Sigmoid colon (tissue), 7 donors: ENCODE measurements around the gene CDKN2B. TPM values are rescaled to one million over a fixed set of nuclear protein-coding genes. Genes with fewer than 3 reads are reported as not detected.

Source experiments
- DNase-seq: peaks from one replicate; pipeline ENCODE4 v3.0.0-alpha.2; 2019
- H3K27ac ChIP-seq, 4 donors: fragments of 200-600 bp; sonication (generic); one replicate each; pipeline ENCODE4 v1.5.1; 2016 to 2019; ENCODE audit warnings: mild to moderate bottlenecking in 1 of 4
- H3K27me3 ChIP-seq, 3 donors: fragments of 200-600 bp; sonication (generic); one replicate each; pipeline ENCODE4 v1.5.1; 2019; ENCODE audit warnings: mild to moderate bottlenecking in 1 of 3
- H3K36me3 ChIP-seq, 4 donors: fragments of 200-600 bp; sonication (generic); one replicate each; pipeline ENCODE4 v1.5.1; 2016 to 2019
- H3K4me1 ChIP-seq, 4 donors: fragments of 200-600 bp; sonication (generic); one replicate each; pipeline ENCODE4 v1.5.1; 2017 to 2019
- H3K4me3 ChIP-seq, 4 donors: fragments of 200-600 bp; sonication (generic); one replicate each; pipeline ENCODE4 v1.5.1; 2017 to 2019; ENCODE audit warnings: mild to moderate bottlenecking in 2 of 4, moderate library complexity in 1 of 4
- H3K9me3 ChIP-seq, 4 donors: fragments of 200-600 bp in 3 of 4; sonication (generic) in 3 of 4; one replicate each; pipeline versions ENCODE4 v1.5.1 to v1.6.1; 2013 to 2019
- EP300 ChIP-seq, 4 donors: sonication (generic); formaldehyde crosslinking; IDR thresholded peaks; one replicate each; pipeline ENCODE4 v1.6.1; 2017; ENCODE audit warnings: antibody characterized with exemption in 4 of 4
- POLR2A ChIP-seq, 2 donors: fragments of 450-650 bp; IDR thresholded peaks; one replicate each; pipeline ENCODE4 v1.6.1; 2016; ENCODE audit warnings: antibody characterized with exemption in 2 of 2, mild to moderate bottlenecking in 2 of 2, moderate library complexity in 2 of 2
- POLR2AphosphoS5 ChIP-seq, 4 donors: sonication (generic); formaldehyde crosslinking; IDR thresholded peaks; one replicate each; pipeline ENCODE4 v1.6.1; 2017; ENCODE audit warnings: antibody characterized with exemption in 4 of 4
- WGBS, 2 donors: extraction: QIAGEN DNeasy Blood & Tissue Kit; methylation state at CpG; one replicate each; pipeline ENCODE4 v1.1.7; 2013; 5-methylcytosine and 5-hydroxymethylcytosine counted together
- intact Hi-C: fragments of 100-400 bp; cut with DNase I; formaldehyde crosslinking; loops from one replicate; pipeline ENCODE4 v1.15.1; 2023
- polyA plus RNA-seq, 3 donors: library from polyadenylated mRNA; stranded (reverse); fragments of 200-250 nt; gene quantifications; one replicate each; pipeline ENCODE4 v1.2.3, GENCODE V29; 2013
- total RNA-seq, 4 donors: library from RNA; depleted of rRNA; stranded (reverse); fragments of >200 nt; gene quantifications; one replicate each; pipeline ENCODE4 v1.1.0, GENCODE V29; 2016
- TF ChIP-seq, protein P1 (sequence below), 4 experiments: fragments of 450-650 bp in 3 of 4; fragments of 200-600 bp in 1 of 4; IDR thresholded peaks; one replicate each; pipeline ENCODE4 v1.5.1; 2016 to 2019; ENCODE audit warnings: antibody characterized with exemption in 4 of 4, mild to moderate bottlenecking in 3 of 4, moderate library complexity in 2 of 4
- donor health status: healthy with polysubstance abuse.
- donor health status: Bipolar disorder and iron deficiency.
- donor health status: healthy.

Gene CDKN2B
- total and polyA plus RNA-seq, 7 donors, result 3.0 to 124 (median 6.1) TPM

DNA sequence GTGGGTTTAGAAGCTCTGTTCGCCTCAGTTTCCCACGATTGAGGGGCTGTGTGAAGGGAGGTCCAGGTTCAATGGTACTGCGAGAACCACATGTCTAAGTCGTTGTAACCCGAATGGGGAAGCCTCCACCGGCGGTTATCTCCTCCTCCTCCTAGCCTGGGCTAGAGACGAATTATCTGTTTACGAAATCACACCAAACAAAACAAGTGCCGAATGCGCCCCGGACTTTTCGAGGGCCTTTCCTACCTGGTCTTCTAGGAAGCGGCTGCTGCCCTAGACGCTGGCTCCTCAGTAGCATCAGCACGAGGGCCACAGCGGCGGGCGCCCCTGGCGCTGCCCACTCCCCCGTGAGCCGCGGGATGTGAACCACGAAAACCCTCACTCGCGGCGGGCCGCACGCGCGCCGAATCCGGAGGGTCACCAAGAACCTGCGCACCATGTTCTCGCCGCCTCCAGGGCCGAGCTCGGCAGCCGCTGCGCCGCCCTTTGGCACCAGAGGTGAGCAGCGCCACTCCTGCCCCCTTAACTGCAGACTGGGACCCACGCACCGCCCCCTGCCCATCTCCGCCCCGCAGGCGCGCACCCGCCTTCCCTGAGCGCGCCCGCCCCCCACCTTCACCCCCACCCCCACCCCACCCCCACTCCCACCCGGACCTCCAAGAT is 15.1 kb downstream of the CDKN2B start, which contains the start of gene CDKN2A:
Gene CDKN2A (minus strand): TSS at position 500 of the 663 bp plus-strand sequence.
- H3K4me3 ChIP-seq, result peak within 1 kb of the TSS; percentile 57 to 92 (median 72)
- H3K9me3 ChIP-seq, result no peaks in the 10 kb centered on the region
- peak within 1 kb of the TSS; percentile 70 to 85 (median 76) for H3K27ac ChIP-seq
- peaks cover 0 to 25% (median 10%) of the 10 kb centered on the region in 4 donors for H3K4me1 ChIP-seq
- H3K36me3 ChIP-seq, result no peaks in the 10 kb centered on the region
- intact Hi-C loops, result no loop called here
- DNase-seq, result no peak
- peaks cover 23 to 70% (median 34%) of the 10 kb centered on the region in 3 donors for H3K27me3 ChIP-seq
- WGBS, 2 donors, result 3 to 4% methylated on average over 53 of the region's 53 CpGs
- TF ChIP-seq EP300 (IDR thresholded peaks at IDR 0.05) (no peak), POLR2A (IDR thresholded peaks at IDR 0.05) (no peak), POLR2AphosphoS5 (IDR thresholded peaks at IDR 0.05) (peak in 1 of 4 donors; percentile 9)
- TF ChIP-seq, protein P1, sequence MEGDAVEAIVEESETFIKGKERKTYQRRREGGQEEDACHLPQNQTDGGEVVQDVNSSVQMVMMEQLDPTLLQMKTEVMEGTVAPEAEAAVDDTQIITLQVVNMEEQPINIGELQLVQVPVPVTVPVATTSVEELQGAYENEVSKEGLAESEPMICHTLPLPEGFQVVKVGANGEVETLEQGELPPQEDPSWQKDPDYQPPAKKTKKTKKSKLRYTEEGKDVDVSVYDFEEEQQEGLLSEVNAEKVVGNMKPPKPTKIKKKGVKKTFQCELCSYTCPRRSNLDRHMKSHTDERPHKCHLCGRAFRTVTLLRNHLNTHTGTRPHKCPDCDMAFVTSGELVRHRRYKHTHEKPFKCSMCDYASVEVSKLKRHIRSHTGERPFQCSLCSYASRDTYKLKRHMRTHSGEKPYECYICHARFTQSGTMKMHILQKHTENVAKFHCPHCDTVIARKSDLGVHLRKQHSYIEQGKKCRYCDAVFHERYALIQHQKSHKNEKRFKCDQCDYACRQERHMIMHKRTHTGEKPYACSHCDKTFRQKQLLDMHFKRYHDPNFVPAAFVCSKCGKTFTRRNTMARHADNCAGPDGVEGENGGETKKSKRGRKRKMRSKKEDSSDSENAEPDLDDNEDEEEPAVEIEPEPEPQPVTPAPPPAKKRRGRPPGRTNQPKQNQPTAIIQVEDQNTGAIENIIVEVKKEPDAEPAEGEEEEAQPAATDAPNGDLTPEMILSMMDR (IDR thresholded peaks at IDR 0.05), result no peak

DNA sequence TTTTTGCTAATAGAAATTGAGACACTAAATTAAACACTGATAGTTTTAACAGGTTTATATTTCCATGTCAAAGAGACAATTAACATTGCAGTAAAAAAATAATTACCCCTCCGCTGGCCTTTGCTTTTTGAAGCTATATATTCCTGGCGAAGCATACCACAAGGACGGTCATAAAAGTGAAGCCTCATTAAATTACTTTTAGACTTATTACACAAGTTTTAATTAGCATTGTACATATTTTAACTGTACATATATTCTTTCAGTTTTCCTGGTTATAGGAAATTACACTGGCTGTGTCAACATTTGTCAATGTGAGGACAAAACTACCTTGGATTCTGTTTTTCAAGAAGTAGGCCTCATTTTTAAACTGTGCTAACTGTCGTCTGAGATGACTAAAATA is 16.1 kb downstream of the CDKN2B start:
- peaks cover 23 to 80% (median 43%) of the 10 kb centered on the region in 3 donors for H3K27me3 ChIP-seq
- peaks cover 0 to 25% (median 10%) of the 10 kb centered on the region in 4 donors for H3K4me1 ChIP-seq
- intact Hi-C loops, result no loop called here
- H3K9me3 ChIP-seq, result no peaks in the 10 kb centered on the region
- no peaks in the 10 kb centered on the region for H3K36me3 ChIP-seq
- 70 to 87% methylated on average over 4 of the region's 4 CpGs for WGBS, 2 donors
- no peak for DNase-seq
- no peak overlapping the region for H3K4me3 ChIP-seq
- TF ChIP-seq POLR2A (IDR thresholded peaks at IDR 0.05) (no peak), POLR2AphosphoS5 (IDR thresholded peaks at IDR 0.05) (no peak), EP300 (IDR thresholded peaks at IDR 0.05) (no peak)
- TF ChIP-seq, protein P1 (IDR thresholded peaks at IDR 0.05), result no peak
- no peak overlapping the region for H3K27ac ChIP-seq

DNA sequence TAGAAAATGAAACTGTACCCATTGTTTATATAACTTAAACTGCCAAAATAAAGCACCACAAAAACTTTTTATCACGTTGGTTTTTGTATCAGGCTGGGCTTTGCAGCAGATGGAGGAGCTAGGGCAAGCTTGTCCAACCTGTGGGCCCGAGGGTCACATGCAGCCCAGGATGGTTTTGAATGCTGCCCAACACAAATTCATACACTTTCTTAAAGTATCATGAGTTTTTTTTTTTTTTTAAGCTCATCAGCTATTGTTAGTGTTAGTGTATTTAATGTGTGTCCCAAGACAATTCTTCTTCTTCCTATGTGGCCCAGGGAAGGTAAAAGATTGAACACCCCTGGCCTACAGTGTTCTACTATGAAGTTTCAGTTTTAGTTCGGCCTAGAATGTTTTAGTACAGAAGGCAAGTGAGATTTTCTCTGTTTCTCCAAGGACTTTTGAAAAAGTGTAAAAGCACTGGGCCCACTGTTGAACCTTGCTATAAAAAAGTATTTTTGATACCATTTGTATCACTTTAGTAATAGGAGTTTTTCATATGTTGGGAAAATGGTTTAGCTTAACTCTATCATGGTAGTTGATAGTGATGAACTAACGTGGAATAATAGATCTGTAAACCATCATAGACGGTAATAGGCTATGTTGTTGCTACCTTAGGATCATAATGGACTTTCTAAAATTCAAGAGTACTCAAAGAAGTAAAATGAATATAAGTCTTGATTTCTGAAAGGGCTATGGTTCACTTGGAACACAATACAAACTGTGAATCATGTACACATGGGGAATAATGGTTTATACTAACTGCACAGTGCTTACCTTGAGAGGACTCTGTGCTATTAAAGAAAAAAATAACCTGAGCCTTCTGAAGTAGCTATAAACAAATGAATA is 17.8 kb downstream of the CDKN2B start:
- H3K36me3 ChIP-seq, result no peaks in the 10 kb centered on the region

DNA sequence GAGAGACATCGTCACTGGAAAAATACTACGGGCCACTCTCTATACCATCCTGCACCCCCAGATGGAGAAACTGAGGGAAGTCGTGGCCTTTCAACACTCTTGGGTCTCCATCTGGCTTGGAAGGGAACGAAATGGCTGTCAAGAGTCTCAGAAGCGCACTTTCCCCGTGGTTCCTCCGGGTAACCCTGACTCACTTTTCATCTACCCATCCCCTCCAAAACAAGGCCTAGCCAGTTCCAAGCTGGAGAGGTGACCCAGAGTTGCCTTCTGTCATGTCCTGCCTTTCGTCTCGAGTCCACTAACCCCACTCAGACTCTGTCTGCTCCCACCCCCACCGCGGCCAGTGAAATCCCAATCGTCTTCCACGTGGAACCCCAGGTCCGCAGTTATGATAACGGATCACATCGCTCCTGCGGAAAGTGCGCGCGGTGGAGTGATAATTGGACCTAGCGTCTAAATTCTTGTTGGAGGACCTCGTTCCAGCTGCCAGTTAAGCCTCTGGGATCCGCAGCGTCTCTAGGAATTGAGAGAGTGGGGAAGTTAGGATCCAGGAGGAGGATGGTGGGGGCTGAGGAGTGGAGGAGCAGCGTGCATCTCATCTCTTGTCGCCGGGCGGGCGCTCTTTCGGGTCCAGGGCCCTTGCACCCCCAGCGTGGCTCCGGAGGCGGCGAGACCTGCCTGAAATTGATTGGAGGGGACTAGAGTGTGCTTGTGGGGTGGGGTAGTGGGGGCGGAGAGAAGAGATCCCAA is 19.5 kb downstream of the CDKN2B start:
- intact Hi-C loops, result no loop called here
- no peak overlapping the region for H3K27ac ChIP-seq
- H3K4me1 ChIP-seq, result peaks cover 0 to 13% (median 10%) of the 10 kb centered on the region in 4 donors
- peaks cover 29 to 100% (median 69%) of the 10 kb centered on the region in 3 donors for H3K27me3 ChIP-seq
- H3K36me3 ChIP-seq, result no peaks in the 10 kb centered on the region
- DNase-seq, result no peak
- WGBS, 2 donors, result 16 to 51% methylated on average over 35 of the region's 35 CpGs
- no peak overlapping the region for H3K4me3 ChIP-seq
- no peaks in the 10 kb centered on the region for H3K9me3 ChIP-seq
- no peak for TF ChIP-seq POLR2AphosphoS5 (IDR thresholded peaks at IDR 0.05)
- TF ChIP-seq, protein P1 (IDR thresholded peaks at IDR 0.05), result no peak
- TF ChIP-seq POLR2A (IDR thresholded peaks at IDR 0.05), result no peak
- TF ChIP-seq EP300 (IDR thresholded peaks at IDR 0.05), result no peak

More for the DNA sequence above, 17.8 kb downstream of the CDKN2B start:
- no peak overlapping the region for H3K4me3 ChIP-seq
- 71 to 83% methylated on average over 5 of the region's 5 CpGs for WGBS, 2 donors
- TF ChIP-seq POLR2AphosphoS5 (IDR thresholded peaks at IDR 0.05) (no peak), POLR2A (IDR thresholded peaks at IDR 0.05) (no peak), EP300 (IDR thresholded peaks at IDR 0.05) (no peak)
- TF ChIP-seq, protein P1 (IDR thresholded peaks at IDR 0.05), result no peak
- intact Hi-C loops, result no loop called here
- H3K9me3 ChIP-seq, result no peaks in the 10 kb centered on the region
- H3K27ac ChIP-seq, result no peak overlapping the region
- peaks cover 0 to 25% (median 10%) of the 10 kb centered on the region in 4 donors for H3K4me1 ChIP-seq
- H3K27me3 ChIP-seq, result peaks cover 23 to 97% (median 56%) of the 10 kb centered on the region in 3 donors
- no peak for DNase-seq
